A549 treated with AZD9567 at 1 μM for 4 hours (cell line): Measurements from ENCODE around the gene TUBA4B. TPM values are rescaled to one million over a fixed set of nuclear protein-coding genes. Genes with fewer than 3 reads are reported as not detected.

Source experiments
- total RNA-seq: library from RNA; stranded (reverse); fragments of 200-300 nt; extraction: Qiagen RNA extraction; gene quantifications from 5 replicates; pipeline ENCODE4 v1.2.3, GENCODE V29; 2022; ENCODE audit not compliant: insufficient read depth

Gene TUBA4B
- 0.13 to 0.22 TPM (median 0.19 TPM) in 4 of 5 replicates, not detected in the other for total RNA-seq

DNA sequence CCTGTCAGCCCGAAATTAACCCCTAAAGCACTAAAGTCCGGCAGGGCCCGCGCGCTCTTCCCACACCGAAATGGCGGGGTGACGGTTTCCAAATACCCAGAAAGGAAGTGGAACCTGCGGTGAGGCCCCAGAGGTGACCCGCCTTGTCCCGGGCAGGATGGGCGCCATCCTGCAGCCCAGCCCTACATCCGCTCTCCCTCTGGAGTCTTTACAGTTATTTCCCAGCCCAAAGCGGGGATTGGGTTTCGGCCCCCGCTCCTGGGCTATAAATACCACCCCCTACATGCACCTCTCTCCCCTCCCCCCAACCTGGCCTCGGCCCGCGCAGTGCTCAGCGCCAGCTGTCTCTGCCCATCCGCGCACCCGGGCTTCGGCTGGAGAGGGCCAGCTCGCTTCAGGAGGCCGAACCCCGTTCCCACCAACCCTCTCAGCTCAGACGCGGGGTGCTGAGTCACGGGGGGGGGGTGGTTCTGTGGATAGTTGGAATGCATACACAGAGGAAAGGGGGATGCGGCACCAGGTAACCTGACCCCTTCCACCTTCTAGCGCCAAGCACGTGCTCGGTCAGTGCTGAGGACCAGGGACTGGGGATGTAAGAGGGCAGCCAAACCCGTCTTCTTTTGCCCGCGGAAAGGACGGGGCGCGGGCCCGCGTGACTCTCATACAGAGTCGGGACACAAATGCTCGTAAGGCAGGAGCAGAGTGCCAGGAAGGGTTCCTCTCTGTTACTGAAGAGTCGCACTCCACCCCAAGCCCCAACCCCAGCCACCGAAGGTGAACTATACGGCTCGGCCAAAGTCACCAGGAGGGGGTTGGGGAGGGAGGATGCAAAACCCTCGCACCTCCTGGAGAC lies at the start of gene TUBA4B:
Gene TUBA4B (plus strand): TSS at position 344 of the 853 bp plus-strand sequence. CDS start 165 bp downstream, at position 509.

DNA sequence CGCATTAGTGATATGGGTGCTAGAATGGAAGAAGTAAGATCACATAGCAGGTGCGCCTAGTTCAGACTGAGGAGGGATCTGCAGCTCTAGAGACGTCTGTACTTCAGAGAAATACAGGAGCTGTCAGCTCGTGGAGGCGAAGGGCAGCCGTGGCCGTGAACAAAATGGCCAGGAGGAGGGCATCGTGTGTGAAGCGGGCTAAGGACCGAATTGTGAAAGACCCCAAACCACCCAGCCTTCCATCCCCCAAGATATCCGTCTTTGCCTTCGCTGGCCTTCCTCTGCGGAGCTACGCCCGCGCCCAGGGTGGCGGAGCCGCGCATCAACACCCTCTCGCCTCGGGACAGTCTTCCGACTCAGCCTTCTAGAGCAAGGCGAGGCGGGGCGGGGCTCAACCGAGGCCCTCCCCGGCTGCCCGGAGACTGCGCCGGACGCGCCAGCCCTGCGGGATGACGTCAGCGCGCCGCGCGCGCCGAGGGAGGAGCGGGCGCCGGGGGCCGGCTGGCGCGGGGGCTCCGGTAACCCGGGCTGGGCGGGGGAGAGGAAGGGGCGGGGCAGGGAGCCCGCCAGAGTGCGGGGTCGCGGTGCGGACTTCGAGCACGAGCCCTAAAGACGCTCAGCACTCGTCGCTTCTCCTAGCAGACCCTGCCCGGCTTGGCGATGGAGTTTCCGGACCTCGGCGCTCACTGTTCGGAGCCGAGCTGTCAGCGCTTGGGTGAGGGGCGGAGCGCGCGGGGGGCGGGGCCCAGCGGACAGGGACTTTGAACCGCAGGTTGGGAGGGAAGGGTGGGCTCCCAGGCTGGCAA lies 46.5 kb upstream of the TUBA4B start, which contains the start of gene ZFAND2B:
Gene ZFAND2B (plus strand): TSS at position 455 of the 806 bp plus-strand sequence. CDS start 206 bp downstream, at position 661.

DNA sequence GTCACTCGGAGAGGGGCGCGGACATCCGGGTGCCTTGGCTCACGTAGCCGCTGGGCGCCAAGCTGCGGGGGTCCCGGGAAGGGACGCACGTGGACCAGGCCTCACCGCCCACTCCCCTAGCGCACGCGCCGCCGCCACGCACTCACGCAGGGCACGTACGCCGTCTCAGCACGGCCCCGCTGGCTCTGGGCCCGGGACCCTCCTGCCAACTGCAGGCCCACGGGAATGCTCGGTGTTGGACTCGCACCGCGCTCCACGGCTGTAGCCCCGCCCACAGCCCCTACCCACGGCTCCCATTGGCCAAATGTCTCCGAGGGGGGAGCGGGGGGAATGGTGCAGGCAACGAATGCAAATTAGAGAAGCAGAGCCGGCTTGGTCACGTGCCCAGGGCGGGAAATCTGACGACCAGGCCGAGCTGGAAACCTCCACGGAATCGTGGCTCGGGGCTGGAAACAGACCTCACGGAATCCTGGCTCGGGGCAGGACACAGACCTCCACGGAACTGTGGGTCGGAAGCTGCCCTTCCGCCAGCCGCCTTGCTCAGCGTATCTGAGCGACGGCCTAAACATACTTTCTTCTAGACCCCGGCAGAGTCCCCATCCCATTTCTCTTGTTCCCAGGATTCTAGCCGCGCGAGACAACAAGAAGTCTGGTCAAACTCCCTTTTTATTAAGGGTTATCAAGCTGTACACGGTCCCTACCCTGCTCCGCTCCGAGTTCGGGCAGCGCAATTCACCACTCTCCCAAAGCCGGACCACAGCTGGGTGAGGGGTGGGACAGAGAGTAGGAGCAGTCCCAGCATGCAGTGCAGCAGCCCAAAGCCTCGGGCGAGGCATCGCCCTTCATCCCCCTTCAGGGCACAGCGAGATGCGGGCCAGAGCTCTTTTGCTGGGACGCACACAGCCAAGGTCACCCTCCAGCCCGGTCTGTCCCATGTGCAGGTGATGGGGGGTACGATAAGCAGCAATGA lies 34.0 kb upstream of the TUBA4B start, which contains the start of gene ABCB6:
Gene ABCB6 (minus strand): TSS at position 227 of the 970 bp plus-strand sequence. CDS start 285 bp downstream, outside the sequence.

DNA sequence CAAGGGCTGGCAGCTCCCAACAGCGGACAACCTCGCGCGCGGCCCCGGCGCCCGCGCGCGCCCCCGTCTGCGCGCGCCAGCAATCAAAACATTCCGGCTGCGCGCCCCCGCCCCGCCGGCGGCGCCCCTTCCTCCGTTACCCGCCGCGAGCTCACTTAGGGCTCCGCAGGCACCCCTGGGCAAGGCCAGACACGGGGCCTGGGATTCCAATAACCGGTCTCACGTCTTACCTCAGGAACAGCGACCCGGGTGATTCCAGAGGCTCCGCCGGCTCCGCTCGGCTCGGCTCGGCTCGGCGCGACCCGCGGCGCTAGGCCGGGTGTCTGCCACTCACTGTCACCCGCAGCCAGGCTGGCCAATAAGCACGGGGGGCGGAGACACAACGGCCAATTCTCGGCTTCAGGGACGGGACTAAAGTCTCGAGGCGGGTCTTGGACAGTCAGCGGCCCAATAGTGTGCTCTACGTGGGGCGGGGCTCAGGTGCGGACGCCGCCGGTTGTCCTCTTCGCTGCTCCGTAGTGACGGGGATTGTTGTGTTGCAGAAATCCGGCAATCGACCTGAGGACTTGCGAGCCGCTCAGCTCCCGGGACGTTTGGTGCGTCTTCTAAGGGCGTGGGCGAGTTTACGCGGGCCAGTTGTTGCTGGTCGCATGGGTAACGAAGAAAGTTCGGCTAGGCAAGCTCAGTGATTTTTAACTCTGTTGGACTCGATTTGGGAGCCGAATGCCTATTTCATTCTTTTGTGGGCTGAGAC lies 23.6 kb upstream of the TUBA4B start, which contains the start of the genes ANKZF1 and ATG9A:
Gene ANKZF1 (plus strand): TSS at position 502 of the 754 bp plus-strand sequence. CDS start 452 bp downstream, outside the sequence.
Gene ATG9A (minus strand): TSS at position 332 of the 754 bp plus-strand sequence. CDS start 1,612 bp downstream, outside the sequence.

DNA sequence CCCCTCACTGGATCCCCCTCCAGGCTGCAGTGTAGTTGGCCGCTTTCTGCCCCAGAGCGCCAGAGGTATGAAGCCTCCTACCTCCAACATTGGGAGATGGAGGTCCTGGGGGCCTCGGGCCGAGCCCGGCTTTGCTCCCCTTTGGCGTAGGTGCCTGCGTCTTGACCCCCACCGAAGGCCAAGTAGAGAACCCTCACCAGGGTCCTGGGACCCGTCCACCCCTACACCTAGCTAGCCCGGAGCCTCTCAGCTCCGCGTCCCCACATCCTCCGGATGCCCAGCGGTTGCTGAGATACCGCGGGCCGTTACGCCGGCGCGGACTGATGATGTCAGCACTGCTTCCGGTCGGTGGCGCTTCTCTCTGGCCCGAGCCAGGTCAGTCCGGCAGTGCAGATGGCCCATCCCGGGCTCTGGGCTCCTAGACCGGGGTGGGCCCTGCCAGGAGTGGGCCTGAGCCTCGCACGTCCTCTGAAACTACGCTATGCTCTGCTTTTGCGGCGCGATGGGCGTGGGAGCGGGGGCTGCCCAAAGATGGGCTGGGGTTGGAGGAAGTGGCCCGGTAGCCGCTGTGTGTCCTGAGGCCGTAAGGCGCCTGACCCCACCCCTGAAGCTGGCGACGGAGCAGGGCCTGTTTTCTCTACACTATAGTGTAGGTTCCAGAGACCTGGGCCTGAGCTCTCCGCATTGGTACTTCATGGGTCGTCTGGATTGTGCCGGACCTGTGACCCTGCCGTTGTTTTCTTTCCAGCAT lies 7.7 kb upstream of the TUBA4B start, which contains the start of the genes GLB1L and STK16:
Gene GLB1L (minus strand): TSS at position 297 of the 751 bp plus-strand sequence. CDS start 1,871 bp downstream, outside the sequence.
Gene STK16 (plus strand): TSS at position 332 of the 751 bp plus-strand sequence. CDS start 521 bp downstream, outside the sequence.

DNA sequence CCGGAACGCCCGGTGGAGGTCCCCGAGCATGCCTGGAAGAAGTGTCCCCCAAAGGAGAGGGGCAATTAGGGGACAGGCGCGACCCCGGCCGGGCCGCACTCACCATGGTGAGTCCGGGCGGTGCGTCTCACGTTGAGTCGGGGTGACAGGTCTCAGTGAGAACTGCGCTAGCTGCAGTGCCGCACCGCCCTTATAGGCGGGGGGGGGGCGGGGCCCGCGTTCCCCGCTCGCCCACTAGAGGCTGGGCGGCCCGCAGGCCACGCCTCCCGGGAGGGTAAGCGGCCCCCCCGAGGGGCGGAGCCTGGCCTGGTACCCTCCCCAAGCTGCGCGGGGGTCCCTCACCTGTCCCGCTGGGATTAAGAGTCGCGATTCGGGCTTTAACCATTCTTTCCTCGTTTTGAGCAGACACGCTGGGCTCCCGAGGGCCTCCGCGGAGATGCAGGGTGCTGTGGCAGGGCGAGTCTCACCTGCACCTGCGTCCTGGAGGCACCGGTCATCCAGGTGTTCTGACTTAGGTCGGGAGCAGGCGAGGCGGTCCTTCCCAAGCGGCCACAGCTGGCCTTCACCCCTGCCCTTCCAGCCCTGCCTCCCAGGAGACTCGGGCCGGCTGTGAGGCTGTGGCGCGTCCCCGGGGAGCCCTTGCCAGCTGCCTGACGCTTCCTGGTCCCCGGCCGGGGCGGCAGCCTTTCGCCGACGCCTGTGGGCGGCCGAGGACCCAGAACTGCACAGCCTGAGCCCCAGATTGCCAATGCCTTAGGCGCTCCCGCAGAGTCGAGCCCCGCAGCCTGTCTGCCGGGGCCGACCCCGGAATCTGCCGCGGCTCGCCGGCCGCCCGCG lies 928 bp downstream of the TUBA4B start, which contains the start of gene TUBA4A:
Gene TUBA4A (minus strand): TSS at position 166 of the 837 bp plus-strand sequence. CDS start 60 bp downstream, at position 106.

DNA sequence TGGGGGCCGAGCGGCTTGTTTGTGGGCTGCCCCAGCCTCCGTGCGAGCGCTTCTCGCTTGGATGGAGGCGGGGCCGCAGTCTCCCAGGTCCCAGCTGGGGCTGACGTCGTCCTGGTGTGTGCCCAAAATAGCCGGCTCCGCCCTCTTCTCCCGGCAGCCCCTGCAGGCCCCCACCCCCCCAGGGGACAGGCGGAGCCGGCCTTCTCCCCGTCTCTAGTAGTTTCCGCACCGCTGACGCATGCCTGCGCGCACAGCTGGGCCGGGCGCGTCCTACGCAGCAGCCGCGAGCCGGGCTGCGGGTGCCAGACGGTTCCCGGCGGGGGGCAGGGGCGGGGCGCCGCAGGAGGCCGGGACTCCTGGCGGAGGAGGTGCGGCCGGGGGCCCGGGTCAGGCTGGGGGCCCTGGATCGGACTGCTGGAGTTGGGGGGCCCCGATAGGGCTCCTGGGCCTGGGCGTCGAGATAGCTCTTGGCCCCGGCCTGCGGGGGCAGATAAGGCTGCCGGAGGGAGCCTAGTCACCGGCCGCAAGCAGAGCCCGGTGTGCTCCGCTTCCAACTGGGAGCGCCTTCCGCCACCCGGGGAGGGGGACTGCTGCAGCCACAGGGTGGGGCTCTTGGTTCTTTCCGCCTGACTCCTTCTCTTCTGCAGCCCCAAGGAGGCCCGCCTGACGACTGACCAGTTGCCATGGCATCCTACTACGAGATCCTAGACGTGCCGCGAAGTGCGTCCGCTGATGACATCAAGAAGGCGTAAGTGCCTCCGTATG lies 26.3 kb downstream of the TUBA4B start, which contains the start of gene DNAJB2:
Gene DNAJB2 (plus strand): TSS at position 216 of the 765 bp plus-strand sequence. CDS start 468 bp downstream, at position 684.

DNA sequence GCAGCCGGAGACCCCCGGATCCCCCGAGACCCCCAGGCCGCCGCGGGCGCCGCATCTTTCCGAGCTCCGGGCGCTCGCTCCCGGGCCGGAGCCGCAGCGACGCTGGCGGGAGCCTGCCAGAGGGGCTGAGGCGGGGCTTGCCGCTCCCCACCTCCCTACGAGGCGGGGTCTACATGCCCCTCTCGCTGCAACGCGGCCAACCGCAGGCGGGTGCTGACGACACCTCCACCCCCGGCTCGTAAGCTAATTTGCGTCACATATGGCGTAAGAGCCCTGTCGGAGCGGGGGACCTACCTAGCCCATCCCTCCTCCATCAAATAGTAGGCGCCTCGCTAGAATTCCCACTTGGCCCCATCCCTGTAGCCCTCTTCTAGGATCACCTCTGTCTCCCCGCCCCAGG lies 56.2 kb downstream of the TUBA4B start, which contains the start of gene PTPRN:
Gene PTPRN (minus strand): TSS at position 124 of the 400 bp plus-strand sequence. CDS start 69 bp downstream, at position 55.

Other genes starting within 250 kb of the TUBA4B start
- gene CFAP65, start 211.7 kb upstream of the TUBA4B start, total RNA-seq: 0.13 to 0.22 TPM (median 0.18 TPM) in 4 of 5 replicates, not detected in the other
- 0.27 to 0.62 TPM (median 0.46 TPM) in 4 of 5 replicates, not detected in the other for gene IHH, start 192.3 kb upstream of the TUBA4B start, total RNA-seq
- 14.5 to 40.0 TPM (median 16.5 TPM) in 5 replicates for gene NHEJ1, start 92.4 kb upstream of the TUBA4B start, total RNA-seq
- gene SLC23A3, start 83.2 kb upstream of the TUBA4B start, total RNA-seq: 0.68 to 1.2 TPM (median 0.92 TPM) in 4 of 5 replicates, not detected in the other
- 42.4 to 47.3 TPM (median 45.6 TPM) in 5 replicates for gene CNPPD1, start 76.3 kb upstream of the TUBA4B start, total RNA-seq
- 61.8 to 86.6 TPM (median 81.2 TPM) in 5 replicates for gene RETREG2, start 75.0 kb upstream of the TUBA4B start, total RNA-seq
- 19.0 to 24.6 TPM (median 21.7 TPM) in 5 replicates for gene ZFAND2B, start 46.5 kb upstream of the TUBA4B start, total RNA-seq
- 27.7 to 35.3 TPM (median 30.6 TPM) in 5 replicates for gene ABCB6, start 34.3 kb upstream of the TUBA4B start, total RNA-seq
- 37.4 to 46.2 TPM (median 40.8 TPM) in 5 replicates for gene ATG9A, start 23.6 kb upstream of the TUBA4B start, total RNA-seq
- gene ANKZF1, start 23.4 kb upstream of the TUBA4B start, total RNA-seq: 14.6 to 31.0 TPM (median 19.9 TPM) in 5 replicates
- 5.6 to 7.1 TPM (median 5.9 TPM) in 5 replicates for gene GLB1L, start 7.8 kb upstream of the TUBA4B start, total RNA-seq
- gene STK16, start 7.8 kb upstream of the TUBA4B start, total RNA-seq: 23.5 to 31.2 TPM (median 28.5 TPM) in 5 replicates
- 242 to 422 TPM (median 253 TPM) in 5 replicates for gene TUBA4A, start 675 bp downstream of the TUBA4B start, total RNA-seq
- 26.0 to 41.0 TPM (median 35.4 TPM) in 5 replicates for gene DNAJB2, start 26.1 kb downstream of the TUBA4B start, total RNA-seq
- gene PTPRN, start 56.2 kb downstream of the TUBA4B start, total RNA-seq: 0.92 to 1.8 TPM (median 1.1 TPM) in 4 of 5 replicates, not detected in the other
- not detected in 5 replicates for gene RESP18, start 79.5 kb downstream of the TUBA4B start, total RNA-seq
- gene DNPEP, start 134.7 kb downstream of the TUBA4B start, total RNA-seq: 62.7 to 99.5 TPM (median 71.7 TPM) in 5 replicates
- gene DES, start 165.1 kb downstream of the TUBA4B start, total RNA-seq: 0.03 to 0.27 TPM (median 0.15 TPM) in 3 of 5 replicates, not detected in the others
- gene SPEG, start 181.6 kb downstream of the TUBA4B start, total RNA-seq: 4.7 to 7.8 TPM (median 6.5 TPM) in 5 replicates
- 35.4 to 38.9 TPM (median 36.8 TPM) in 5 replicates for gene GMPPA, start 245.6 kb downstream of the TUBA4B start, total RNA-seq